ENCODE measurements around the gene RPS21. TPM values are rescaled to one million over a fixed set of nuclear protein-coding genes. Genes with fewer than 3 reads are reported as not detected.
A peak's percentile ranks its signal among the peaks of the same experiment; 100 is the strongest.

RPS21 gene
- total and polyA plus RNA-seq, 2 of the 13 experiments (the other 11 are each of a cell fraction or from before 2014, with no cell fraction given): 2,647 to 11,063 TPM

DNA sequence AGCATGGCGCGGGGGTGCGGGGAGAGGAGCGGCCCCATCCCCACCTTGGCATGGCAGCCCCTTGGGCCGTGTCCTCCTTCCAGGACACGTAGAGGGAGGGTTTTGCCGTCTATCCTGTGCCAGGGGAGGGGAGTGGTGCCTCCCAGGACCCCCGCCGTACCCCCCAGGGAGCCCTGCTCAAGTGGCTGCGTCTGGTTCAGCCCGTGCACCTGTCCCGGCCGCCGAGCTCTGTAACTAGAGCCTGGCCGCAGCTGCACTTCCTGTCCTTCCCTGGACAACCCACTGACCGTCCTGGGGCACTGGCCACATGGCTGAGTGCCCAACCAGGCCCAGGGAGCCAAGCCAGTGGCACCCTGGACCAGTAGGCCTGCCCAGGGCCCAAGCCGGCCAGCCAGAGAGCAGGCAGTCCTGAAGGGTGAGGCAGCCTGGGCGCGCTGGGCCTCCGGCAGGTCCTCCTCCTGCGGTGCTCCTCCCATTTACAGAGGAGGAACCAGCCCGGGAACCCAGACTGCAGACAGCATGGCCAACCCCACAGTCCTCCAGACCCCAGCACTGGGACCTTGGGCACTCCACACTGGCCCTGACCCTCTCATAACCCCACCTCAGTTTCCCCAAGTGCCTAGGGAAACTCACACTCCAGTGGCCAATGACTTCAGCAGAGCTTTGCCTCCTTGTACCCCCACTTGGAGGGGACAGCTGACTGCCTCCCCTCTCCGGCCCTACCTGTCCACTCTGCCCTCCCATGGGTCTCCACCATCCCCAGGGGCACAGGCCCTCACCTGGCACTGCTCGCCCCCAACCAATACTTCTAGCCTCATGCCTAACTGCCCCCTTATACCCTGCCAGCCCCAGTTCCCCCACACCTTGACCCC is 28.5 kb upstream of the RPS21 start:
- BruUV-seq (replicated peaks): no TSS peak
- peaks cover 28% of the 10 kb centered on the region; the same call in 1 of the 2 replicates for H4K20me1 ChIP-seq (ENCODE audit: insufficient read depth, low read length)
- H3K9me3 ChIP-seq (ENCODE audit: low read length): no peaks in the 10 kb centered on the region
- no peaks in the 10 kb centered on the region for H3K27me3 ChIP-seq (ENCODE audit: control insufficient read depth in 1 of 2, insufficient read depth in 2 of 2, low read length in 2 of 2)
- 97% methylated on average over 19 of the region's 24 CpGs for WGBS (ENCODE audit: low lambda C conversion rate)
- in situ Hi-C loops (cut with HindIII; ENCODE audit: extremely low pct_ligation_motif_present, low pct_unique_long_range_greater_than_20kb) (no loop called here), intact Hi-C loops (cut with micrococcal nuclease; ENCODE audit: unreplicated experiment) (no loop called here)
- ChIA-PET POLR2A (interaction anchor here (1.7 to 5.1 kb wide), 2 partner anchors 10 to 17 kb away, joined by 4 to 78 read pairs; partner anchors contain the start of gene LAMA5), CTCF (ENCODE audit: low intra/inter-chr PET ratio, low total read pairs) (no interaction called here)
- FAIRE-seq: no peak
- H3K9ac ChIP-seq (ENCODE audit: insufficient read depth, low read depth, low read length): no peak overlapping the region
- ATAC-seq: no peak
- no peak overlapping the region for H3K27ac ChIP-seq (ENCODE audit: extremely low read length, insufficient read depth, low read length)
- no peak overlapping the region for H2AFZ ChIP-seq (ENCODE audit: low read length)
- H3K4me3 ChIP-seq (replicated peaks in 1 of 3; ENCODE audit: insufficient read depth in 1 of 3, low read depth in 2 of 3, low read length in 3 of 3): no peak overlapping the region
- peaks cover 62% of the 10 kb centered on the region for H3K4me1 ChIP-seq (ENCODE audit: insufficient read depth, low read length)
- H3K79me2 ChIP-seq (ENCODE audit: insufficient read depth, low read length): peaks cover 23% of the 10 kb centered on the region
- H3K36me3 ChIP-seq (replicated peaks in 1 of 2; ENCODE audit: control insufficient read depth in 1 of 2, insufficient read depth in 2 of 2, low read length in 2 of 2): peaks cover 32 to 33% of the 10 kb centered on the region in 2 experiments
- no peak for DNase-seq (ENCODE audit: low spot score)
- no peak overlapping the region for H3K4me2 ChIP-seq (ENCODE audit: low read depth, low read length)
- peak; percentile 60; the same call in 1 of the 2 replicates for TF ChIP-seq RBFOX2 (IDR thresholded peaks at IDR 0.05; ENCODE audit: low read depth, low read length)
- no peak for TF ChIP-seq HNRNPUL1 (IDR thresholded peaks at IDR 0.05; ENCODE audit: low read depth, low read length)
- peak; percentile 16 for TF ChIP-seq HNRNPLL (IDR thresholded peaks at IDR 0.05; ENCODE audit: low read depth, low read length, poor library complexity, severe bottlenecking)
- TF ChIP-seq ZNF788 (CRISPR knock-in tag; IDR thresholded peaks at IDR 0.05; ENCODE audit: borderline replicate concordance): no peak
- TF ChIP-seq, protein P1, sequence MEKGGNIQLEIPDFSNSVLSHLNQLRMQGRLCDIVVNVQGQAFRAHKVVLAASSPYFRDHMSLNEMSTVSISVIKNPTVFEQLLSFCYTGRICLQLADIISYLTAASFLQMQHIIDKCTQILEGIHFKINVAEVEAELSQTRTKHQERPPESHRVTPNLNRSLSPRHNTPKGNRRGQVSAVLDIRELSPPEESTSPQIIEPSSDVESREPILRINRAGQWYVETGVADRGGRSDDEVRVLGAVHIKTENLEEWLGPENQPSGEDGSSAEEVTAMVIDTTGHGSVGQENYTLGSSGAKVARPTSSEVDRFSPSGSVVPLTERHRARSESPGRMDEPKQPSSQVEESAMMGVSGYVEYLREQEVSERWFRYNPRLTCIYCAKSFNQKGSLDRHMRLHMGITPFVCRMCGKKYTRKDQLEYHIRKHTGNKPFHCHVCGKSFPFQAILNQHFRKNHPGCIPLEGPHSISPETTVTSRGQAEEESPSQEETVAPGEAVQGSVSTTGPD (CRISPR knock-in tag; IDR thresholded peaks at IDR 0.05): no peak
- TF ChIP-seq CTCF (CRISPR knock-in tag; IDR thresholded peaks at IDR 0.05): no peak
- no peak for TF ChIP-seq GATAD1 (CRISPR knock-in tag; IDR thresholded peaks at IDR 0.05)
- TF ChIP-seq AKNA (CRISPR knock-in tag; IDR thresholded peaks at IDR 0.05; ENCODE audit: borderline replicate concordance): no peak
- TF ChIP-seq ZNF891 (CRISPR knock-in tag; IDR thresholded peaks at IDR 0.05): no peak
- 0 out of 2 replicates have a peak, but pooled peaks have one; percentile 10 for TF ChIP-seq ZNF768 (CRISPR knock-in tag; IDR thresholded peaks at IDR 0.05)
- peak; percentile 32; the same call in 1 of the 2 replicates for TF ChIP-seq HNRNPL (IDR thresholded peaks at IDR 0.05; ENCODE audit: low read depth, low read length)
- no peak for TF ChIP-seq BATF2 (CRISPR knock-in tag; IDR thresholded peaks at IDR 0.05)
- no peak for TF ChIP-seq ZNF577 (CRISPR knock-in tag; IDR thresholded peaks at IDR 0.05; ENCODE audit: borderline replicate concordance, low read depth)

Data from HepG2 (cell line).